ENCODE data around the gene XYLT2. TPM values are rescaled to one million over a fixed set of nuclear protein-coding genes. Genes with fewer than 3 reads are reported as not detected.
A peak's percentile ranks its signal among the peaks of the same experiment; 100 is the strongest.

Gene XYLT2
- total and polyA plus RNA-seq, 2 of the 8 experiments (the other 6 are each of a cell fraction or from before 2014, with no cell fraction given), result 28.0 to 29.9 TPM

DNA sequence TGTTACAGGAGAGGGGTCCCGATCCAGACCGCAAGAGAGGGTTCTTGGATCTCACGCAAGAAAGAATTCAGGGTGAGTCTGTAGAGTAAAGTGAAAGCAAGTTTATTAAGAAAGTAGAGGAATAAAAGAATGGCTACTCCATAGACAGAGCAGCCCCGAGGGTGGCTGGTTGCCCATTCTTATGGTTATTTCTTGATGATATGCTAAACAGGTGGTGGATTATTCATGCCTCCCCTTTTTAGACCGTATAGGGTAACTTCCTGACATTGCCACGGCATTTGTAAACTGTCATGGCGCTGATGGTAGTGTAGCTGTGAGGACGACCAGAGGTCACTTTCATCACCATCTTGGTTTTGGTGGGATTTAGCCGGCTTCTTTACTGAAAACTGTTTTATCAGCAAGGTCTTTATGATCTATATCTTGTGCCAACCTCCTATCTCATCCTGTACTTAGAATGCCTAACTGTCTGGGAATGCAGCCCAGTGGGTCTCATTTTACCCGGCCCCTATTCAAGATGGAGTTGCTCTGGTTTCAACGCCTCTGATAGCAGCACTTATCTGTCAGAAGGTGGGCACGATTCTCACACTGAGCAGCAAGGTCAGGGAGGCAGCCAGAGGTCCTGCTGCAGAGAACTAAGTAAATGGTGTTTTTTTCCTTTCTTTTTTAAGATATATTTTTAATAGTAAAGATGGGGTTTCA, 26.5 kb upstream of the XYLT2 start:
- ChIA-PET POLR2A (ENCODE audit: partially characterized antibody) (interaction anchor here (0.7 to 1.1 kb wide), 4 partner anchors 11 to 55 kb away, joined by 3 to 4 read pairs (median 3); no protein-coding TSS in a partner anchor), CTCF (ENCODE audit: partially characterized antibody) (interaction anchor here (0.6 to 3.8 kb wide), 8 partner anchors 10 to 207 kb away, joined by 3 to 21 read pairs (median 4); no protein-coding TSS in a partner anchor)
- Histone ChIP-seq H4K8ac (ENCODE audit: extremely low read depth, insufficient read depth, low read length) (no peak overlapping the region), H3K9me3 (ENCODE audit: insufficient read depth in 2 of 2, low read depth in 1 of 2, low read length in 1 of 2) (0 out of 4 replicates have a peak, but pooled peaks cover 0 to 2% of the 10 kb centered on the region in 2 experiments), H3K4me2 (ENCODE audit: insufficient read depth in 1 of 2, low read depth in 2 of 2, low read length in 2 of 2) (peak overlapping the region; percentile 6 to 24; a peak in 1 of 4 replicates), H3K27ac (ENCODE audit: low read depth, low read length) (no peak overlapping the region), H3K36me3 (ENCODE audit: control insufficient read depth in 2 of 4, insufficient read depth in 4 of 4, low read length in 3 of 4) (no peaks in the 10 kb centered on the region), H2AK5ac (ENCODE audit: low read depth, low read length) (no peak overlapping the region), H3K9ac (replicated peaks in 1 of 4; ENCODE audit: extremely low read depth in 1 of 4, low read depth in 3 of 4, low read length in 3 of 4) (no peak overlapping the region), H3K14ac (ENCODE audit: insufficient read length) (no peak overlapping the region), H3K4me1 (replicated peaks in 1 of 4; ENCODE audit: control insufficient read depth in 3 of 4, insufficient read depth in 4 of 4, low read length in 3 of 4) (peaks cover 0 to 4% (median 0%) of the 10 kb centered on the region in 4 experiments; a peak in 3 of 7 replicates), H2BK20ac (ENCODE audit: low read length) (no peak overlapping the region), H2AFZ (ENCODE audit: low read length) (no peak overlapping the region), H3K56ac (replicated peaks; ENCODE audit: insufficient read length, low read depth, low read length) (no peak overlapping the region), H3K4me3 (ENCODE audit: extremely low read depth in 1 of 4, insufficient read depth in 2 of 4, low read depth in 3 of 4, low read length in 4 of 4) (no peak overlapping the region), H2BK120ac (replicated peaks; ENCODE audit: low read depth, low read length) (no peak overlapping the region), H2BK5ac (ENCODE audit: low read depth, low read length) (no peak overlapping the region), H3K23me2 (ENCODE audit: low read depth, low read length) (no peaks in the 10 kb centered on the region), H3K18ac (ENCODE audit: extremely low read depth, low read length) (no peak overlapping the region), H2BK15ac (ENCODE audit: low read length) (no peak overlapping the region), H4K91ac (replicated peaks; ENCODE audit: insufficient read length, low read length) (no peak overlapping the region), H2BK12ac (ENCODE audit: low read depth, low read length) (0 out of 2 replicates have a peak overlapping the region, but pooled peaks have one; percentile 3), H4K20me1 (replicated peaks in 1 of 2; ENCODE audit: control insufficient read depth in 1 of 2, insufficient read depth in 2 of 2, low read length in 2 of 2) (no peaks in the 10 kb centered on the region), H4K5ac (ENCODE audit: insufficient read length, low read depth, low read length) (no peak overlapping the region), H3K79me1 (ENCODE audit: low read depth, low read length) (no peaks in the 10 kb centered on the region), H3K4ac (replicated peaks; ENCODE audit: insufficient read length, low read depth, low read length) (no peak overlapping the region), H3K27me3 (replicated peaks in 1 of 4; ENCODE audit: control insufficient read depth in 3 of 4, extremely low read depth in 1 of 4, insufficient read depth in 3 of 4, low read length in 3 of 4) (no peaks in the 10 kb centered on the region; a peak in 1 of 7 replicates), H3K23ac (ENCODE audit: insufficient read length) (no peak overlapping the region), H3K79me2 (ENCODE audit: control insufficient read depth in 1 of 2, insufficient read depth in 2 of 2, low read length in 2 of 2) (no peaks in the 10 kb centered on the region)
- WGBS, 2 experiments (ENCODE audit: extremely low coverage in 1 of 2, insufficient coverage in 1 of 2, insufficient read length in 1 of 2, insufficient replicate concordance in 2 of 2, low coverage in 1 of 2, low lambda C conversion rate in 2 of 2, missing lambda C conversion rate in 1 of 2), result 83% methylated on average over 12 of the region's 12 CpGs; no CpG with 5 or more reads in 1 of the 2 experiments
- TF ChIP-seq, protein P1, sequence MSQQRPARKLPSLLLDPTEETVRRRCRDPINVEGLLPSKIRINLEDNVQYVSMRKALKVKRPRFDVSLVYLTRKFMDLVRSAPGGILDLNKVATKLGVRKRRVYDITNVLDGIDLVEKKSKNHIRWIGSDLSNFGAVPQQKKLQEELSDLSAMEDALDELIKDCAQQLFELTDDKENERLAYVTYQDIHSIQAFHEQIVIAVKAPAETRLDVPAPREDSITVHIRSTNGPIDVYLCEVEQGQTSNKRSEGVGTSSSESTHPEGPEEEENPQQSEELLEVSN (IDR thresholded peaks at IDR 0.05), result no peak
- TF ChIP-seq EZH2 (IDR thresholded peaks at IDR 0.05; ENCODE audit: low read depth, low read length, severe bottlenecking), result no peak
- no peak for TF ChIP-seq SRF (IDR thresholded peaks at IDR 0.05; ENCODE audit: low read depth, low read length)
- no peak for TF ChIP-seq SP4 (IDR thresholded peaks at IDR 0.05; ENCODE audit: low read length)
- no peak for TF ChIP-seq YY1 (IDR thresholded peaks at IDR 0.05; ENCODE audit: low read depth, low read length)
- no peak for DNase-seq (ENCODE audit: low read depth in 1 of 2, low spot score in 2 of 2)
- no peak for FAIRE-seq
